ENCODE data around the gene ADAMTS9.
A peak's percentile ranks its signal among the peaks of the same experiment; 100 is the strongest.

The ADAMTS9 gene, protein sequence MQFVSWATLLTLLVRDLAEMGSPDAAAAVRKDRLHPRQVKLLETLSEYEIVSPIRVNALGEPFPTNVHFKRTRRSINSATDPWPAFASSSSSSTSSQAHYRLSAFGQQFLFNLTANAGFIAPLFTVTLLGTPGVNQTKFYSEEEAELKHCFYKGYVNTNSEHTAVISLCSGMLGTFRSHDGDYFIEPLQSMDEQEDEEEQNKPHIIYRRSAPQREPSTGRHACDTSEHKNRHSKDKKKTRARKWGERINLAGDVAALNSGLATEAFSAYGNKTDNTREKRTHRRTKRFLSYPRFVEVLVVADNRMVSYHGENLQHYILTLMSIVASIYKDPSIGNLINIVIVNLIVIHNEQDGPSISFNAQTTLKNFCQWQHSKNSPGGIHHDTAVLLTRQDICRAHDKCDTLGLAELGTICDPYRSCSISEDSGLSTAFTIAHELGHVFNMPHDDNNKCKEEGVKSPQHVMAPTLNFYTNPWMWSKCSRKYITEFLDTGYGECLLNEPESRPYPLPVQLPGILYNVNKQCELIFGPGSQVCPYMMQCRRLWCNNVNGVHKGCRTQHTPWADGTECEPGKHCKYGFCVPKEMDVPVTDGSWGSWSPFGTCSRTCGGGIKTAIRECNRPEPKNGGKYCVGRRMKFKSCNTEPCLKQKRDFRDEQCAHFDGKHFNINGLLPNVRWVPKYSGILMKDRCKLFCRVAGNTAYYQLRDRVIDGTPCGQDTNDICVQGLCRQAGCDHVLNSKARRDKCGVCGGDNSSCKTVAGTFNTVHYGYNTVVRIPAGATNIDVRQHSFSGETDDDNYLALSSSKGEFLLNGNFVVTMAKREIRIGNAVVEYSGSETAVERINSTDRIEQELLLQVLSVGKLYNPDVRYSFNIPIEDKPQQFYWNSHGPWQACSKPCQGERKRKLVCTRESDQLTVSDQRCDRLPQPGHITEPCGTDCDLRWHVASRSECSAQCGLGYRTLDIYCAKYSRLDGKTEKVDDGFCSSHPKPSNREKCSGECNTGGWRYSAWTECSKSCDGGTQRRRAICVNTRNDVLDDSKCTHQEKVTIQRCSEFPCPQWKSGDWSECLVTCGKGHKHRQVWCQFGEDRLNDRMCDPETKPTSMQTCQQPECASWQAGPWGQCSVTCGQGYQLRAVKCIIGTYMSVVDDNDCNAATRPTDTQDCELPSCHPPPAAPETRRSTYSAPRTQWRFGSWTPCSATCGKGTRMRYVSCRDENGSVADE (N-terminal part only)

DNA sequence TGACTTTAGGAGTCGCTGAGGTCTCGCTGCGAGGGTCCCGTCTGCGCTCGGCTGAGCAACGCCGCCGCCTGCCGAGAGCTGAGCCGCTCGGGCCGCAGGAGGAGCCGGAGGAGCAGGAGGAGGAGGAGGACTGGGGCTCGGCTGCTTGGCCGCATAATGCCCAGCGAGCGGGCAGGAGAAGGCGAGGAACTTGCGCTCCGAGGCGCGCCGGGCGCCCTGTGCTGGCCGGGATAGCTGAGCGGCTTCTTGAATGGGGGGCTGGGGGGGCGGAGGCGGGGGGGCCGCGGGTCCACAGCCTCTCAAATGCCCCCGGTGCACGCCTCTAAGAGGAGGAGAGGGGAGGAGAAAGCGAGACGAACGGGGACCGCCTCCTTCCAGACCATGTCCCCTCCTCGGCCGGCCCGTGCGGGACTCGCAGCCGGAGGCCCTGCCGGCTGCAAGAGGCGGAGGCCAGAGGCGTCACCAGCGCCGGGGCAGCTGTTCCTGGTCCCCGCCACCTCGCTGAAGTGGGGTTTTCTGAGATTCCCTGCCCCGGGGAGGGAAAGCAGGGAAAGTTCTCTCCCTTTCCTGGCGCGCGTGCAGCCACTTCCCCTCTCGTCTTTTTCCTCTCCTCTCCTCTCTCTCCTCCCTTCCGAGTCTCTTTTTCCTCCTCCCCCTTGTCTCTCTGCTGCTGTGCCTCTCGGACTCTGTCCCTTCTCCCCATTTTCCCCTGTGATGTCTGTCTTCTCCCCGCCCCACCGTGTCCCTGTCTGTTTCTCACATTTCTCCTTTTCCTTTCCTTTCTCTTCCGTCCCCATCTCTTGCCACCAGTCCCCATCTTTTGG lies at the start of gene ADAMTS9:
Gene ADAMTS9, minus strand, starts transcription at position 220 of the 824 bp plus-strand sequence. CDS start 343 bp downstream, outside the sequence.
- Histone ChIP-seq H3K9ac (ENCODE audit: low read depth, low read length) (no peak within 1 kb of the TSS), H3K4me3 (ENCODE audit: low read depth, low read length) (peak within 1 kb of the TSS; percentile 87), H3K4me1 (ENCODE audit: control insufficient read depth, insufficient read depth, low read length) (peaks cover 18% of the 10 kb centered on the region), H3K9me3 (ENCODE audit: control insufficient read depth, insufficient read depth, low read length) (no peaks in the 10 kb centered on the region), H3K36me3 (ENCODE audit: control insufficient read depth, insufficient read depth, low read length) (no peaks in the 10 kb centered on the region), H3K27me3 (ENCODE audit: control insufficient read depth, insufficient read depth, low read length) (peaks cover 74% of the 10 kb centered on the region)

DNA sequence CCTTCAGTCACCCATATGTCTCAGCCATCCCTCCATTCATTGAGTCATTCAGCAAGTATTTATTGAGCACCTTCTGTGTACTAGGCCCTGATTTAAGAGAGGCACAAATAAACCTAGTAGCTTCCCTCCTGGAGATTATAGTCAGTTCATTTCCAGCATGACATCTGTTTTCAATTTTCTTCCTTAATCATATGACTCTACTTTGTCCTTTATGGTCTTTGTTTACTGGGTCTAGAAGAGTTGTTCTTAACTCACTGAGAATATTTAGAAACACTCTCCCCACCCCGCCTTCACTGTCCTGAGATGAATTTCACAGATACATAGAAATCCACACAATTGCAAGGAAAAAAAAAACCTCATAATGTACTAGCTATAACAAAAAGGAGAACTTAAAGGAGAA lies 44.8 kb upstream of the ADAMTS9 start:
- Histone ChIP-seq H3K27me3 (ENCODE audit: control insufficient read depth, insufficient read depth, low read length) (no peaks in the 10 kb centered on the region), H3K36me3 (ENCODE audit: control insufficient read depth, insufficient read depth, low read length) (no peaks in the 10 kb centered on the region), H3K9me3 (ENCODE audit: control insufficient read depth, insufficient read depth, low read length) (no peaks in the 10 kb centered on the region), H3K4me3 (ENCODE audit: low read depth, low read length) (no peak overlapping the region), H3K9ac (ENCODE audit: low read depth, low read length) (no peak overlapping the region), H3K4me1 (ENCODE audit: control insufficient read depth, insufficient read depth, low read length) (no peaks in the 10 kb centered on the region)

DNA sequence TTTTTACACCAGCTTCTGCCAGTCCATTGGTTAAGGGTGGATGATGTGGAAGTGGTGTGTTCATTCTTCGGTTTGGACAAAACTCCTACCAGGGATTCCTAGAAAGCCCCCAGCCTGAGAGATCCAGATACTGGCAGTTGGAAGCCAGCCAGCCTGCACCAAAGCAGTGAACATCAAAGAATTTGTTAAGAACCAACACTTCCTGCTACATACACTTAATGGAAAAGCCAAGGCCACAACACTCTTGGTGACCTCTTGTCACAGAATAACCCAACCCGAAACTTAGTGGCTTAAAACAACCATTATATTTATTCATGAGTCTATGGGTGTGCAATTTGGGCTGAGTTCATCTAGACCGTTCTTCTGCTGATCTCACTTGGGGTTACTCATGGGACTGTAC lies 42.9 kb upstream of the ADAMTS9 start:
- no peaks in the 10 kb centered on the region for H3K9me3 ChIP-seq (ENCODE audit: control insufficient read depth, insufficient read depth, low read length)
- H3K4me3 ChIP-seq (ENCODE audit: low read depth, low read length), result no peak overlapping the region
- no peaks in the 10 kb centered on the region for H3K27me3 ChIP-seq (ENCODE audit: control insufficient read depth, insufficient read depth, low read length)
- peaks cover 3% of the 10 kb centered on the region for H3K4me1 ChIP-seq (ENCODE audit: control insufficient read depth, insufficient read depth, low read length)
- H3K9ac ChIP-seq (ENCODE audit: low read depth, low read length), result no peak overlapping the region
- no peaks in the 10 kb centered on the region for H3K36me3 ChIP-seq (ENCODE audit: control insufficient read depth, insufficient read depth, low read length)

DNA sequence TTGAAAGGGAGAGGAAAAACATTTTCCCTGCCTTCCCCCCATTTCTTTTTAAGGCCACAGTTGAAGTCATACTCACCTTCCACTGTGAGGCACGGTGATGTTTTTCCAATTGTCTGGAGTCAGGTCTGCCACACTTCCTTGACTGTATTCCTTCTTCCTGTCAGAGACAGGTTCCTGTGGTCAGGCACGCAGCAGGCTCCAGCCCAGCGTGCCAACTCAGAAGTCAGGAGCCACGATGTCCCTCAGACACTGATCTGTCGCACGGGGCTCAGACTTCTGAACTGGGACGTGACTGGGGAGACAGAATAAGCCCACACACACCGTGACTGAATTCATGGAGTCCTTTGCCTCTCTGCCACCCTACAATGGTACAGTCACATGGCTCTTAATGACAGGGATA lies 41.2 kb upstream of the ADAMTS9 start:
- Histone ChIP-seq H3K9ac (ENCODE audit: low read depth, low read length) (no peak overlapping the region), H3K27me3 (ENCODE audit: control insufficient read depth, insufficient read depth, low read length) (no peaks in the 10 kb centered on the region), H3K4me1 (ENCODE audit: control insufficient read depth, insufficient read depth, low read length) (peaks cover 7% of the 10 kb centered on the region)

DNA sequence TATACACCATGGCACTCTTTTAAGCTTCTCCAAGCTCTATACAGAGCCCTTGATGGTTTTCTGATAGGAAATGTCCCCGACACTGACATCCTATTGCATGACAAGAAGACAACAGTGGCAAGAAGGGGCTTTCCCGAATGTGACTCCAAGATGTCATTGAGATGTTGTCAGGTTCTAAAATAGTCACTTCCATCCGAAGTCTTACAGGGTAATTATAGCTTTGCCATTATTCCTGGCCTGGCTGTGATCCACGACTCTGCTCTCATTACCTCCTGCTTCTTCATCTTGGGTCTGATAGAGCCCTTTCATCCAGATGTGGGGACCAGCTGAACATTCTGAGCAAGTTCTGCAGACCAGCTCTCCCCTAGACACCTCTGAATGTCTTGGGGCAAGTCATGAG lies 40.6 kb upstream of the ADAMTS9 start:
- Histone ChIP-seq H3K9ac (ENCODE audit: low read depth, low read length) (no peak overlapping the region), H3K27me3 (ENCODE audit: control insufficient read depth, insufficient read depth, low read length) (no peaks in the 10 kb centered on the region), H3K4me3 (ENCODE audit: low read depth, low read length) (no peak overlapping the region), H3K4me1 (ENCODE audit: control insufficient read depth, insufficient read depth, low read length) (peaks cover 7% of the 10 kb centered on the region), H3K9me3 (ENCODE audit: control insufficient read depth, insufficient read depth, low read length) (no peaks in the 10 kb centered on the region), H3K36me3 (ENCODE audit: control insufficient read depth, insufficient read depth, low read length) (no peaks in the 10 kb centered on the region)

More for the DNA sequence above, 41.2 kb upstream of the ADAMTS9 start:
- H3K36me3 ChIP-seq (ENCODE audit: control insufficient read depth, insufficient read depth, low read length), result no peaks in the 10 kb centered on the region
- H3K4me3 ChIP-seq (ENCODE audit: low read depth, low read length), result no peak overlapping the region
- no peaks in the 10 kb centered on the region for H3K9me3 ChIP-seq (ENCODE audit: control insufficient read depth, insufficient read depth, low read length)

DNA sequence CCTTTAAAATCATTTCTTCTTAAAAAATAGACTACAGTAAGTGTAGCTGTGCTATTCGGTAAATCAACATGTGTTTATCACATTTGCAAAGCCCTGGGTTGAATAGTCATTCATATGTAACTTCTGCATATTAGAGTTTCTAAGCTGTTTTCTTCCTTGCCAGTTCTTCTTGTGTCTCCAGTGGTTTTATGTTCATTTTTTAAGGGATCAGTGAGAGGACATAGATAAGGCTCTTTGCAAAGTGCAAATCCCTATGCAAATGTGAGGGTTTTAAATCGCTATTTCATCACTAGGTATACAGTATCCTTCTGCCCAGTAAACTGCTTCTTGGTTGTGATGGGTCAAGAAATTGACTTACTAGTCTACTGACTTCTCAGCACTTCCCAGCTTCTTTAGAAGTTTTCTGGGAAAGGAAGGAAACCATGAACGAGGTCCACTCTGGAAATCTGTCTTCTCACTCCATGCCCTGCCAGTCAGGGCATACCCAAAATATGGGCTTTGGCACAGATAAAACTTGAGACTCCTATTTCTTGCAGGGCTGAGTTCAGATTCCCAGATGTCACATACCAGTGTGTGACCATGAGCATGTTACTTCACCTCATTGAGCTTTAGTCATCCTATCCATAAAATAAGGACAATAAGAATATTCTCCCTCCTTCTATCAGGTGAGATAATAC lies 38.8 kb upstream of the ADAMTS9 start:
- Histone ChIP-seq H3K9ac (ENCODE audit: low read depth, low read length) (no peak overlapping the region), H3K4me3 (ENCODE audit: low read depth, low read length) (no peak overlapping the region), H3K36me3 (ENCODE audit: control insufficient read depth, insufficient read depth, low read length) (no peaks in the 10 kb centered on the region), H3K27me3 (ENCODE audit: control insufficient read depth, insufficient read depth, low read length) (no peaks in the 10 kb centered on the region), H3K4me1 (ENCODE audit: control insufficient read depth, insufficient read depth, low read length) (peaks cover 7% of the 10 kb centered on the region), H3K9me3 (ENCODE audit: control insufficient read depth, insufficient read depth, low read length) (no peaks in the 10 kb centered on the region)

DNA sequence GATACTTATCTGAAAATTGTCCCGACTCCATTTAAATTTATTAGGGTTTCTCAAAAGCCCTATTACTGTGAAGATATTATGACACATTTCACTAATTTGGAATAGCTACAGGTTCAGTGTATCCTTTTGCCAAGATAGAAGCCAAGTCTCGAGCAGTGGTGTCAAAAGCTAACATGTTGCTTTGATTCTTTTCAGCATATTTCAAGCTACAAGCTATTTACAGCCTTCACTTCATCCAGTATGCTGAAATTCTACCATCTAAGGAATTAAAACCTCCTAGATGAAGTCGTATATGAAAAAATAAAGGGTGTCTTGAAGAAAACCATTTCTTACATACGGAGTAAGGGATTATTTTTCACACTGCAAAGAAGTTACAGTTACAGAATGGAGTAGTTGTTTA lies 31.2 kb upstream of the ADAMTS9 start:
- Histone ChIP-seq H3K4me3 (ENCODE audit: low read depth, low read length) (no peak overlapping the region), H3K27me3 (ENCODE audit: control insufficient read depth, insufficient read depth, low read length) (no peaks in the 10 kb centered on the region), H3K4me1 (ENCODE audit: control insufficient read depth, insufficient read depth, low read length) (no peaks in the 10 kb centered on the region), H3K36me3 (ENCODE audit: control insufficient read depth, insufficient read depth, low read length) (no peaks in the 10 kb centered on the region), H3K9ac (ENCODE audit: low read depth, low read length) (no peak overlapping the region), H3K9me3 (ENCODE audit: control insufficient read depth, insufficient read depth, low read length) (no peaks in the 10 kb centered on the region)

DNA sequence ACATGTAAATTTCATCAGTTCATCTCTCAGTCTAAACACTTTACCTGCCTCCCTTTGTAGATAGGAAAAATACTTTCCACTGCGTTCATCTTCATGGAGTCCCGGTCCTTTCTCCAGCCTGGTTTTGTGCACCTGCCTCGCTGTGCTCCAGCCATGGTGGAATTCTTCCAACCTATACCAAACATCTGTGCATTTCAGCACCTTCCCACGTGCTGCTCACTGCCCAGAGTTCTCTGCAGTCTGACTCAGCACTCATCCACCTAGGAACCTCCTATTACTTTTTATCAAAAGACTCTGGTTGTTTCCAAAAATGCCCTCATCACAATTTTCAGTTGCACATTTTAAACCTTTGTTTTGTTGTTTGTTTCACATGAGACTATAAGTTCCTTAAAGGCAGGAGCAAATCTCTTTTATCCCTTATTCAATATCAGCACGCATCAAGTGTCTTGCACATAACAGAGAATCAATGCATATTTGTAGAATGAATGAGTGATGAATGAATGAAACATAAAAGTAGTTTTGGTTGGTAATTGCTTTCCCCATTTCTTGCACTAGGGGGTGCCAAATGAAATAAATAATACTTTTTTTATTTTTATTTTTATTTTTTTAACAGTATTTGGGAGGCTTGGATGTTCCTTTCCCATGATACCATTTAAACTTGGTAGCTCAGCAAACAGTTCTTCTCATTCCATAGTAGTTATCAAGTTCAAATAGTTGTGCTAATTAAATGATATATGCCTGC lies 30.2 kb upstream of the ADAMTS9 start:
- Histone ChIP-seq H3K4me3 (ENCODE audit: low read depth, low read length) (no peak overlapping the region), H3K4me1 (ENCODE audit: control insufficient read depth, insufficient read depth, low read length) (no peaks in the 10 kb centered on the region), H3K36me3 (ENCODE audit: control insufficient read depth, insufficient read depth, low read length) (no peaks in the 10 kb centered on the region), H3K9ac (ENCODE audit: low read depth, low read length) (no peak overlapping the region), H3K27me3 (ENCODE audit: control insufficient read depth, insufficient read depth, low read length) (no peaks in the 10 kb centered on the region), H3K9me3 (ENCODE audit: control insufficient read depth, insufficient read depth, low read length) (no peaks in the 10 kb centered on the region)

DNA sequence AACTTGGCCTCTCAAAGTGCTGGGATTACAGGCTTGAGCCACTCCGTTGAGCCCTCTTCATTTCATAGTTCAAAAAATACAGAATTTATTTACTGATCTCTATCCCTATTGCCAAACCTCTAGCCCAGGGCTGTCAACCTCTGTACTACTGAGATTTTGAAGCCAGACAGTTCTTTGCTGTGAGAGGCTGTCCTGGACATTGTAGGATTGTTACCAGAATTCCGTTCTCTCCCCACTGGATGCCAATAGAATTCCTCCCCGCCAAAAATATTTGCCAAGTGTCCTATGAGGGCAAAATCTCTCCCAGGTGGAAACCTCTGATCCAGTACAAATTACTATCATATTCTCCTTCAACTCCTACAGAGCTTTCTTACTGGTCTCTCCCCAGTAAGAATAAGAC lies 29.6 kb upstream of the ADAMTS9 start:
- Histone ChIP-seq H3K4me1 (ENCODE audit: control insufficient read depth, insufficient read depth, low read length) (no peaks in the 10 kb centered on the region), H3K9ac (ENCODE audit: low read depth, low read length) (no peak overlapping the region), H3K27me3 (ENCODE audit: control insufficient read depth, insufficient read depth, low read length) (no peaks in the 10 kb centered on the region), H3K36me3 (ENCODE audit: control insufficient read depth, insufficient read depth, low read length) (no peaks in the 10 kb centered on the region), H3K4me3 (ENCODE audit: low read depth, low read length) (no peak overlapping the region), H3K9me3 (ENCODE audit: control insufficient read depth, insufficient read depth, low read length) (no peaks in the 10 kb centered on the region)

DNA sequence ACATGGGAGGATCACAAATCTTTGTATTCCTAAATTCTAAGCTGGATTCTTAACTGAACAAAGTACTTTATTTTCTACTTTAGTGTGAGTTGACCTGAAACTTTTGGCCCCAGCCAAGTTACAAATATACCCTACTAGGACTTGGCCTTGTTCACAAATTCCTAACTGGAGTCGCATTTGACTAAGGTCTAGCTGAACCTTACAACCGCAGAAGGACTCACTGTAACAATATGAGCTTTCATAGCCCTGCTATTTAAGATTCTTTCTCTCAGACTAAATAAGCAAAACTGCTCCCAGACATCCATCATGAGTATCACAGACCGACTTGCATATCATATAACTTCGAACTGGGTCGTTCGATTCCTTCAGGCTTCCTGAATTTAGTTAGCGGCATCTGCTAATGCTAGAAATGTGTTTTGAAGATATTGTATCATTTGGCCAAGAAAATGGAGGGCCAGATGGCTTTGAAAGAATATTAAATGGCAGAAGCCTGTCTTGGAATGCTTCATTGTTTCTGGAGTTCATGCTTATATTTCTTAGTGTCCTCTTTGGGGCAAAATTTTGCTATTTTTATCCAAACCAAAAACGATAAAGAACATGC lies 28.4 kb upstream of the ADAMTS9 start:
- Histone ChIP-seq H3K9me3 (ENCODE audit: control insufficient read depth, insufficient read depth, low read length) (no peaks in the 10 kb centered on the region), H3K27me3 (ENCODE audit: control insufficient read depth, insufficient read depth, low read length) (no peaks in the 10 kb centered on the region), H3K4me3 (ENCODE audit: low read depth, low read length) (no peak overlapping the region), H3K9ac (ENCODE audit: low read depth, low read length) (no peak overlapping the region), H3K36me3 (ENCODE audit: control insufficient read depth, insufficient read depth, low read length) (no peaks in the 10 kb centered on the region), H3K4me1 (ENCODE audit: control insufficient read depth, insufficient read depth, low read length) (no peaks in the 10 kb centered on the region)
